Measurements from ENCODE around the gene EVX1.

DNA sequence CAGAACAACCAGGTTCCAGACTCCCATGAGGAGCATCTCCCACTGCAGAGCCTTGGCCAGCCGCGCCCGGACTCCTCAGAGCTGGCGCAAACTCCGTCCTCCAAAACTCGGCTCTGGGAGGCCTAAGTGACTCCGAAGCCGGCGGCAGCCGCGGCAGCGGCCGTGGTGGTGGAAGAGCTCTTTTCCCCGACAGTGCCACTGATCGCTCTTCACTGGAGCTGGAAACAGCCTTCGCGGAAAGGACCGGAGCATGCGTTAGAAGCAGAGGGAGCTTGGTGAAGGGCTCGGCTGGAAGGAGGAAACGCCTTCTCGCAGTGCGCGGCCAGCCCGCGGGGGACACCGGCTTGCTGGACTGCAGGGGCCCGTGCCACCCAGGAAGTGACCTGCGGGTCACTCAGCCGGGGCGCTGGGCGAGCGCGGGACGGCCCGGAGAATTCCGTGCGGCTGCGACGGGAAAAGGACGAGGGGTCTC, 37.7 kb upstream of the EVX1 start:
- TF ChIP-seq SIN3A (conservative IDR thresholded peaks at IDR 0.05 in 1 of 2, IDR thresholded peaks at IDR 0.05 in 1 of 2; ENCODE audit: low read depth in 1 of 2, low read length in 2 of 2): no peak
- TF ChIP-seq, protein P1, sequence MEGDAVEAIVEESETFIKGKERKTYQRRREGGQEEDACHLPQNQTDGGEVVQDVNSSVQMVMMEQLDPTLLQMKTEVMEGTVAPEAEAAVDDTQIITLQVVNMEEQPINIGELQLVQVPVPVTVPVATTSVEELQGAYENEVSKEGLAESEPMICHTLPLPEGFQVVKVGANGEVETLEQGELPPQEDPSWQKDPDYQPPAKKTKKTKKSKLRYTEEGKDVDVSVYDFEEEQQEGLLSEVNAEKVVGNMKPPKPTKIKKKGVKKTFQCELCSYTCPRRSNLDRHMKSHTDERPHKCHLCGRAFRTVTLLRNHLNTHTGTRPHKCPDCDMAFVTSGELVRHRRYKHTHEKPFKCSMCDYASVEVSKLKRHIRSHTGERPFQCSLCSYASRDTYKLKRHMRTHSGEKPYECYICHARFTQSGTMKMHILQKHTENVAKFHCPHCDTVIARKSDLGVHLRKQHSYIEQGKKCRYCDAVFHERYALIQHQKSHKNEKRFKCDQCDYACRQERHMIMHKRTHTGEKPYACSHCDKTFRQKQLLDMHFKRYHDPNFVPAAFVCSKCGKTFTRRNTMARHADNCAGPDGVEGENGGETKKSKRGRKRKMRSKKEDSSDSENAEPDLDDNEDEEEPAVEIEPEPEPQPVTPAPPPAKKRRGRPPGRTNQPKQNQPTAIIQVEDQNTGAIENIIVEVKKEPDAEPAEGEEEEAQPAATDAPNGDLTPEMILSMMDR (IDR thresholded peaks at IDR 0.05; ENCODE audit: control extremely low read depth in 1 of 3, insufficient read depth in 1 of 3, low read depth in 1 of 3, low read length in 3 of 3): no peak
- TF ChIP-seq, protein P2, sequence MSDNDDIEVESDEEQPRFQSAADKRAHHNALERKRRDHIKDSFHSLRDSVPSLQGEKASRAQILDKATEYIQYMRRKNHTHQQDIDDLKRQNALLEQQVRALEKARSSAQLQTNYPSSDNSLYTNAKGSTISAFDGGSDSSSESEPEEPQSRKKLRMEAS (IDR thresholded peaks at IDR 0.05): peak; percentile 24; the same call in 1 of the 2 replicates
- no peak for TF ChIP-seq YY1 (IDR thresholded peaks at IDR 0.05; ENCODE audit: low read depth, low read length)
- no peak for TF ChIP-seq TEAD4 (IDR thresholded peaks at IDR 0.05; ENCODE audit: low read depth, low read length)
- no peak for TF ChIP-seq BCL11A (IDR thresholded peaks at IDR 0.05; ENCODE audit: low read depth in 2 of 2, low read length in 2 of 2)
- no peak for TF ChIP-seq POLR2AphosphoS5 (IDR thresholded peaks at IDR 0.05; ENCODE audit: low read depth, low read length)
- TF ChIP-seq POLR2A (IDR thresholded peaks at IDR 0.05; ENCODE audit: control extremely low read depth in 1 of 2, low read depth in 2 of 2, low read length in 2 of 2): no peak
- no peak for TF ChIP-seq TAF1 (IDR thresholded peaks at IDR 0.05; ENCODE audit: low read depth, low read length)
- no peak for TF ChIP-seq MAFK (IDR thresholded peaks at IDR 0.05; ENCODE audit: low read depth, low read length)

Measured in H1 (cell line).